Tibial artery (tissue), 4 donors: ENCODE data around the gene JAM2.

Source experiments
- DNase-seq, 2 donors: peaks; one replicate each; pipeline ENCODE4 v3.0.0-alpha.2; 2019
- H3K27ac ChIP-seq, 2 donors: fragments of 200-600 bp; sonication (generic) in 1 of 2; 1 replicate in 1 of 2; 2 replicates in 1 of 2; pipeline ENCODE4 v1.5.1; 2018 to 2019; ENCODE audit warnings: mild to moderate bottlenecking in 1 of 2
- H3K27me3 ChIP-seq, 2 donors: fragments of 200-600 bp; sonication (generic) in 1 of 2; one replicate each; pipeline versions ENCODE4 v1.5.1 to v1.6.0; 2016 to 2019
- H3K36me3 ChIP-seq, 3 donors: fragments of 200-600 bp; sonication (generic) in 2 of 3; one replicate each; pipeline ENCODE4 v1.5.1; 2016 to 2019; ENCODE audit warnings: mild to moderate bottlenecking in 2 of 3
- H3K4me1 ChIP-seq, 4 donors: fragments of 200-600 bp; sonication (generic) in 2 of 4; 1 replicate in 3 of 4; 2 replicates in 1 of 4; pipeline ENCODE4 v1.5.1; 2016 to 2019
- H3K4me3 ChIP-seq, 2 donors: fragments of 200-600 bp; sonication (generic) in 1 of 2; 1 replicate in 1 of 2; 2 replicates in 1 of 2; pipeline ENCODE4 v1.5.1; 2018 to 2019; ENCODE audit warnings: mild to moderate bottlenecking in 2 of 2
- H3K9me3 ChIP-seq, 3 donors: fragments of 200-600 bp; sonication (generic) in 1 of 3; one replicate each; pipeline ENCODE4 v1.5.1; 2016 to 2019
- CTCF ChIP-seq, 2 experiments: fragments of 200-600 bp in 1 of 2; fragments of 450-650 bp in 1 of 2; IDR thresholded peaks; one replicate each; pipeline ENCODE4 v1.5.1; 2017 to 2019; ENCODE audit warnings: antibody characterized with exemption in 2 of 2, mild to moderate bottlenecking in 1 of 2, moderate library complexity in 1 of 2
- intact Hi-C: fragments of 100-400 bp; cut with DNase I; formaldehyde crosslinking; loops from one replicate; pipeline ENCODE4 v1.15.0; 2023; ENCODE audit warnings: low total_unique reads

Gene JAM2

GRCh38 chr21:25647647-25648046, 8.6 kb downstream of the JAM2 start:
- intact Hi-C loops, result no loop called here
- Histone ChIP-seq H3K36me3 (no peaks in the 10 kb centered on the region), H3K27me3 (no peaks in the 10 kb centered on the region), H3K27ac (no peak overlapping the region), H3K4me3 (no peak overlapping the region), H3K4me1 (no peaks in the 10 kb centered on the region), H3K9me3 (no peaks in the 10 kb centered on the region)
- DNase-seq, result no peak
- TF ChIP-seq CTCF (IDR thresholded peaks at IDR 0.05), result no peak

DNA sequence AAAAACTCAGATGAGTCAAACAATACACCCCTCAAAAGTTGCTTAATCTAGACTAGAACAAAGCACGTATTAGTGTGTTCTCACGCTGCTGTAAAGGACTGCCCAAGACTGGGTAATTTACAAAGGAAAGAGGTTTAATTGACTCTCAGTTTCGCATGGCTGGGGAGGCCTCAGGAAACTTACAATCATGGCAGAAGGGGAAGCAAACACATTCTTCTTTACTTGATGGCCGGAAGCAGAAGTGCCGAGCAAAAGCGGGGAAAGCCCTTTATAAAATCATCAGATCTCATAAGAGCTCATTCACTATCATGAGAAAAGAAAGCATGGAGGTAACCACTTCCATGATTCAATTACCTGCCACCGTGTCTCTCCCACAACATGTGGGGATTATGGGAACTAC, 10.1 kb downstream of the JAM2 start:
- DNase-seq, result no peak
- Histone ChIP-seq H3K36me3 (no peaks in the 10 kb centered on the region), H3K4me1 (no peaks in the 10 kb centered on the region), H3K27ac (no peak overlapping the region), H3K4me3 (no peak overlapping the region), H3K9me3 (no peaks in the 10 kb centered on the region), H3K27me3 (no peaks in the 10 kb centered on the region)
- TF ChIP-seq CTCF (IDR thresholded peaks at IDR 0.05), result no peak
- intact Hi-C loops, result no loop called here

DNA sequence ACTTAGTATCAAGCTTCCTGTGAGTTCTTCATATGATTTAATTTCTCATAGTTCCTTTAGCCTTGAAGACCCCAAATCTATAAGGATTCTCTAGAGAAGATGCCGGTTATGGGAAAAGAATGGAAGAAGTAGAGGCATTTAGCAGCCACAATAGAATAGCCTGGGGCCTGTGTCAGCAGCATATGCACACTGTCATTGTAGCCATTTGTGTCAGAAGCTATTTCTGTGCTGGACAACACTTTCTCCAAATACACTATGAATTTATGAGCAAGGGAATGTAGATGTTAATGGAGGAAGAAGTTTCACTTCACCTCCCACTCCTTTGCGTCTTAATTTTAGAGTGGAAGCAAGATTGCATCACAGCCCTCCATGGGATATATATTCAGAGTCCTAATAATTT, 17.4 kb downstream of the JAM2 start:
- H3K36me3 ChIP-seq, result no peaks in the 10 kb centered on the region
- no peaks in the 10 kb centered on the region for H3K27me3 ChIP-seq
- H3K4me3 ChIP-seq, result no peak overlapping the region
- no peak overlapping the region for H3K27ac ChIP-seq
- intact Hi-C loops, result no loop called here
- no peaks in the 10 kb centered on the region for H3K9me3 ChIP-seq
- DNase-seq, result no peak
- TF ChIP-seq CTCF (IDR thresholded peaks at IDR 0.05), result no peak
- H3K4me1 ChIP-seq, result no peaks in the 10 kb centered on the region

GRCh38 chr21:25657140-25657539, 18.1 kb downstream of the JAM2 start:
- Histone ChIP-seq H3K36me3 (no peaks in the 10 kb centered on the region), H3K9me3 (no peaks in the 10 kb centered on the region), H3K27ac (no peak overlapping the region), H3K27me3 (no peaks in the 10 kb centered on the region), H3K4me1 (no peaks in the 10 kb centered on the region), H3K4me3 (no peak overlapping the region)
- no peak for TF ChIP-seq CTCF (IDR thresholded peaks at IDR 0.05)
- intact Hi-C loops, result no loop called here
- DNase-seq, result no peak

DNA sequence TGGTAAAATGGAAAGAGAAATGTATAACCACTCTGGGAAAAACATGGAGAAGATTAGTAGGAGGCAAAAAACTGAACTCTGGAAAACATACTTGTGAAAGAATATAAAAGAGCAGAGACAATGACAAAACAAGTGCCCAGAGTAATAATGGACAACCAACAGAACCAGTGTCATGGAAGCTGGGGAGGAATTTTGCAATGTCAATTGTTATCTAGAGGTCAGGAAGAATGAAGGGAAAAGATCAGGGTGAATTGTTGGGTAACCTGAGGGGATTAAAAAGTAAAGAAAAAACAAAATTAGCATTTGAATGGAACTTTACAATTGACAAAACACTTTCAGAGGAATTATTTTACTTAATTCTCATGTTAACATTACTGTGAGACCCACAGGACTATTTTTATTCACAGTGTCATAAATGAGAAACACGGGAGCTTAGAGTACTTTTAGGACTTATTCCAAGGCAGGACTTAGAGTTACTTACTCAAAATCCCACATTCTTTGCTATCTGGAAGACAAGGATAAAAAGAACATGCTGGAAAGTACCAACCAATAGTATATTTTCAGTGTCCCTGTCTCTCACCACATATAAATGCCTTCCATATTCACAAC, 19.5 kb downstream of the JAM2 start:
- H3K27me3 ChIP-seq, result no peaks in the 10 kb centered on the region
- intact Hi-C loops, result no loop called here
- H3K27ac ChIP-seq, result no peak overlapping the region
- no peaks in the 10 kb centered on the region for H3K36me3 ChIP-seq
- H3K4me1 ChIP-seq, result no peaks in the 10 kb centered on the region
- H3K4me3 ChIP-seq, result no peak overlapping the region
- no peak for TF ChIP-seq CTCF (IDR thresholded peaks at IDR 0.05)
- no peak for DNase-seq
- H3K9me3 ChIP-seq, result no peaks in the 10 kb centered on the region

- H3K27ac ChIP-seq, result no peak overlapping the region
- no peak for DNase-seq
- no peaks in the 10 kb centered on the region for H3K36me3 ChIP-seq
- no peaks in the 10 kb centered on the region for H3K4me1 ChIP-seq
- no peak overlapping the region for H3K4me3 ChIP-seq
- intact Hi-C loops, result no loop called here
- no peaks in the 10 kb centered on the region for H3K27me3 ChIP-seq
- H3K9me3 ChIP-seq, result no peaks in the 10 kb centered on the region
- no peak for TF ChIP-seq CTCF (IDR thresholded peaks at IDR 0.05)
Observed at GRCh38 chr21:25660233-25660632, 21.2 kb downstream of the JAM2 start.
